Measurements from ENCODE around the gene RREB1.

DNA sequence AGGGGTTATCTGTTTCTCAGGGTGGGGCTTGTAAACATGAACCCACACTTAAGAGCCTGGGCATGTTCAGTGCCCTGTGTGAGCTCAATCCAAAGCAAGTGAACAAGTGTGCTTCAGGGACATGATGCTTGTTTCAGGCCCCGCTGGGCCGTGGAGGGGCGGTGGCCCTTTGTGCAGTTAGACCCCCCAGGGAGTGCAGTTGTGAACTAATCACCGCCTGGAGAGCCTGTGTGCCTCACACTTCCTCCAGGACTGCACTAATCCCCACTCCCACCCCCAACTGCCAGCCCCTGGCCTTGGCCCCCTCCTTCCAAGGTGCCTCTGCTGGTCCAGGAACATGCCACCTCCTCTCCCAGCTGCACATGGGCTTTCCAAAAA lies 58.1 kb downstream of the RREB1 start:
- TF ChIP-seq, protein P1, sequence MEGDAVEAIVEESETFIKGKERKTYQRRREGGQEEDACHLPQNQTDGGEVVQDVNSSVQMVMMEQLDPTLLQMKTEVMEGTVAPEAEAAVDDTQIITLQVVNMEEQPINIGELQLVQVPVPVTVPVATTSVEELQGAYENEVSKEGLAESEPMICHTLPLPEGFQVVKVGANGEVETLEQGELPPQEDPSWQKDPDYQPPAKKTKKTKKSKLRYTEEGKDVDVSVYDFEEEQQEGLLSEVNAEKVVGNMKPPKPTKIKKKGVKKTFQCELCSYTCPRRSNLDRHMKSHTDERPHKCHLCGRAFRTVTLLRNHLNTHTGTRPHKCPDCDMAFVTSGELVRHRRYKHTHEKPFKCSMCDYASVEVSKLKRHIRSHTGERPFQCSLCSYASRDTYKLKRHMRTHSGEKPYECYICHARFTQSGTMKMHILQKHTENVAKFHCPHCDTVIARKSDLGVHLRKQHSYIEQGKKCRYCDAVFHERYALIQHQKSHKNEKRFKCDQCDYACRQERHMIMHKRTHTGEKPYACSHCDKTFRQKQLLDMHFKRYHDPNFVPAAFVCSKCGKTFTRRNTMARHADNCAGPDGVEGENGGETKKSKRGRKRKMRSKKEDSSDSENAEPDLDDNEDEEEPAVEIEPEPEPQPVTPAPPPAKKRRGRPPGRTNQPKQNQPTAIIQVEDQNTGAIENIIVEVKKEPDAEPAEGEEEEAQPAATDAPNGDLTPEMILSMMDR (conservative IDR thresholded peaks at IDR 0.05) = no peak
- TF ChIP-seq ZFX (IDR thresholded peaks at IDR 0.05) = no peak
